H1 (cell line): ENCODE results near the gene RBMS1. TPM values are rescaled to one million over a fixed set of nuclear protein-coding genes. Genes with fewer than 3 reads are reported as not detected.

Experiments used
- HDAC2 ChIP-seq, 2 experiments: fragments of 300-600 bp in 1 of 2; sonication (generic) in 1 of 2; IDR thresholded peaks; 2 replicates each; pipeline ENCODE4 v1.6.1; 2011 to 2012; ENCODE audit warnings: low read depth in 2 of 2, low read length in 2 of 2, mild to moderate bottlenecking in 2 of 2, moderate library complexity in 2 of 2, borderline replicate concordance in 1 of 2, inconsistent platforms in 1 of 2
- HDAC6 ChIP-seq: IDR thresholded peaks from one replicate; pipeline ENCODE4 v1.7.1; 2012; ENCODE audit warnings: low read depth, mild to moderate bottlenecking, inconsistent platforms, low read length, moderate library complexity
- KDM1A ChIP-seq: fragments of 200-600, 300-600 bp; sonication (generic); IDR thresholded peaks from 2 replicates; pipeline ENCODE4 v1.7.1; 2016; ENCODE audit warnings: mild to moderate bottlenecking, low read length, borderline replicate concordance
- KDM5A ChIP-seq: fragments of 200-600 bp; IDR thresholded peaks from 2 replicates; pipeline ENCODE4 v1.7.1; 2012; ENCODE audit warnings: mild to moderate bottlenecking, low read length, inconsistent platforms, mixed read lengths
- polyA plus RNA-seq, 7 experiments: library from polyadenylated mRNA; depleted of rRNA in 3 of 7; stranded (reverse) in 5 of 7; unstranded in 2 of 7; fragments of >200 nt in 5 of 7; fragments of 200-250 nt in 2 of 7; gene quantifications; 1 replicate in 5 of 7; 2 replicates in 1 of 7; 4 replicates in 1 of 7; pipeline versions ENCODE4 v1.2.1 to v1.2.3, GENCODE V29; 2011 to 2013; ENCODE audit warnings: missing spikeins in 2 of 7, mixed read lengths in 2 of 7
- total RNA-seq: library from RNA; stranded (reverse); fragmentation: NEBNext Ultra II Directional; extraction: Animal tissue kit (Norgen Biotek cat#: 25700); gene quantifications from 2 replicates; pipeline ENCODE4 v1.2.1, GENCODE V29; 2021

RBMS1 gene
- total and polyA plus RNA-seq, 2 of the 8 experiments (the other 6 are each of a cell fraction or from before 2014, with no cell fraction given), result 53.7 to 60.0 TPM

- TF ChIP-seq KDM1A (no peak), HDAC2 (IDR thresholded peaks at IDR 0.05; ENCODE audit: borderline replicate concordance in 1 of 2, low read depth in 2 of 2, low read length in 2 of 2) (no peak), KDM5A (no peak), HDAC6 (no peak)
- TF ChIP-seq, all 59 proteins: peak for 0
Observed at GRCh38 chr2:160360089-160360757, 133.4 kb downstream of the RBMS1 start (continued).
